BLaER1 treated with 17β-estradiol and CSF1 and Interleukin-3, amounts not matched to agents 10 nM and 100 nM (cell line): Measurements from ENCODE around the gene ARMC6.

Experiments
- H3K27ac ChIP-seq, 11 experiments: shearing (Covaris generic); formaldehyde crosslinking; 2 replicates each; pipeline ENCODE4 v1.8.1; 2022
- H3K27me3 ChIP-seq, 11 experiments: shearing (Covaris generic); formaldehyde crosslinking; 2 replicates each; pipeline ENCODE4 v1.8.1; 2022
- H3K36me3 ChIP-seq, 11 experiments: shearing (Covaris generic); formaldehyde crosslinking; 2 replicates each; pipeline ENCODE4 v1.8.1; 2022
- H3K4me1 ChIP-seq, 10 experiments: shearing (Covaris generic); formaldehyde crosslinking; 2 replicates each; pipeline ENCODE4 v1.8.1; 2022
- H3K4me2 ChIP-seq, 11 experiments: shearing (Covaris generic); formaldehyde crosslinking; 2 replicates each; pipeline ENCODE4 v1.8.1; 2022
- H3K4me3 ChIP-seq, 10 experiments: shearing (Covaris generic); formaldehyde crosslinking; 2 replicates each; pipeline ENCODE4 v1.8.1; 2022
- H3K9ac ChIP-seq, 11 experiments: shearing (Covaris generic); formaldehyde crosslinking; 2 replicates each; pipeline ENCODE4 v1.8.1; 2022
- H3K9me3 ChIP-seq, 11 experiments: shearing (Covaris generic); formaldehyde crosslinking; replicated peaks in 1 of 11; 2 replicates each; pipeline ENCODE4 v1.8.1; 2022
- H4K20me1 ChIP-seq, 11 experiments: shearing (Covaris generic); formaldehyde crosslinking; 2 replicates each; pipeline ENCODE4 v1.8.1; 2022
- Cebpa-rat ChIP-seq, 11 experiments: shearing (Covaris generic); IDR thresholded peaks; 2 replicates each; pipeline ENCODE4 v1.8.1; 2022

ARMC6 gene

GRCh38 chr19:18992696-18993095 is 40.7 kb upstream of the ARMC6 start:
- Histone ChIP-seq H3K4me2 (no peak overlapping the region), H4K20me1 (peaks cover 0 to 52% (median 21%) of the 10 kb centered on the region in 11 experiments; a peak in 18 of 22 replicates), H3K27me3 (no peaks in the 10 kb centered on the region), H3K36me3 (peaks cover 57 to 79% (median 73%) of the 10 kb centered on the region in 11 experiments), H3K9ac (no peak overlapping the region), H3K4me1 (peaks cover 0 to 22% (median 2%) of the 10 kb centered on the region in 10 experiments; a peak in 9 of 20 replicates), H3K27ac (no peak overlapping the region), H3K4me3 (no peak overlapping the region), H3K9me3 (no peaks in the 10 kb centered on the region)
- TF ChIP-seq Cebpa-rat (IDR thresholded peaks at IDR 0.05) = no peak

GRCh38 chr19:18993115-18993514 is 40.3 kb upstream of the ARMC6 start:
- no peak overlapping the region for H3K4me3 ChIP-seq
- no peaks in the 10 kb centered on the region for H3K27me3 ChIP-seq
- H4K20me1 ChIP-seq = peaks cover 0 to 56% (median 24%) of the 10 kb centered on the region in 11 experiments; a peak in 19 of 22 replicates
- H3K4me2 ChIP-seq = no peak overlapping the region
- H3K4me1 ChIP-seq = peaks cover 0 to 22% (median 4%) of the 10 kb centered on the region in 10 experiments; a peak in 16 of 20 replicates
- no peaks in the 10 kb centered on the region for H3K9me3 ChIP-seq
- H3K9ac ChIP-seq = no peak overlapping the region
- no peak overlapping the region for H3K27ac ChIP-seq
- TF ChIP-seq Cebpa-rat (IDR thresholded peaks at IDR 0.05) = no peak
- H3K36me3 ChIP-seq = peaks cover 60 to 83% (median 77%) of the 10 kb centered on the region in 11 experiments

GRCh38 chr19:18995804-18996241 is 37.6 kb upstream of the ARMC6 start:
- Histone ChIP-seq H3K36me3 (peaks cover 69 to 99% (median 81%) of the 10 kb centered on the region in 11 experiments), H3K4me1 (peaks cover 25 to 43% (median 31%) of the 10 kb centered on the region in 10 experiments), H3K27me3 (no peaks in the 10 kb centered on the region), H3K4me2 (peak overlapping the region in 3 of 11 experiments; percentile 30 to 51 (median 46); a peak in 4 of 22 replicates), H3K9me3 (no peaks in the 10 kb centered on the region), H3K27ac (no peak overlapping the region; a peak in 1 of 22 replicates), H3K4me3 (no peak overlapping the region), H3K9ac (peak overlapping the region in 4 of 11 experiments; percentile 3 to 35 (median 19); a peak in 3 of 22 replicates), H4K20me1 (peaks cover 17 to 71% (median 51%) of the 10 kb centered on the region in 11 experiments; a peak in 21 of 22 replicates)
- TF ChIP-seq Cebpa-rat (IDR thresholded peaks at IDR 0.05) = no peak

GRCh38 chr19:18996351-18996750 is 37.1 kb upstream of the ARMC6 start:
- Histone ChIP-seq H3K27me3 (no peaks in the 10 kb centered on the region), H3K36me3 (peaks cover 69 to 99% (median 82%) of the 10 kb centered on the region in 11 experiments), H3K4me1 (peaks cover 29 to 45% (median 36%) of the 10 kb centered on the region in 10 experiments), H3K4me3 (no peak overlapping the region), H3K9me3 (no peaks in the 10 kb centered on the region), H4K20me1 (peaks cover 18 to 74% (median 55%) of the 10 kb centered on the region in 11 experiments; a peak in 21 of 22 replicates), H3K27ac (no peak overlapping the region; a peak in 1 of 22 replicates), H3K9ac (no peak overlapping the region), H3K4me2 (peak overlapping the region in 3 of 11 experiments; percentile 30 to 44 (median 38); a peak in 4 of 22 replicates)
- no peak for TF ChIP-seq Cebpa-rat (IDR thresholded peaks at IDR 0.05)

GRCh38 chr19:18996796-18997394 is 36.5 kb upstream of the ARMC6 start:
- Histone ChIP-seq H3K4me3 (no peak overlapping the region), H4K20me1 (peaks cover 23 to 75% (median 60%) of the 10 kb centered on the region in 11 experiments), H3K36me3 (peaks cover 69 to 99% (median 82%) of the 10 kb centered on the region in 11 experiments), H3K9me3 (no peaks in the 10 kb centered on the region), H3K4me2 (peak overlapping the region in 2 of 11 experiments; percentile 30 to 38; a peak in 1 of 22 replicates), H3K27ac (no peak overlapping the region; a peak in 1 of 22 replicates), H3K27me3 (no peaks in the 10 kb centered on the region), H3K9ac (peak overlapping the region in 3 of 11 experiments; percentile 15 to 55 (median 38); a peak in 3 of 22 replicates), H3K4me1 (peaks cover 32 to 48% (median 42%) of the 10 kb centered on the region in 10 experiments)
- no peak for TF ChIP-seq Cebpa-rat (IDR thresholded peaks at IDR 0.05)

GRCh38 chr19:18998276-18998675 is 35.1 kb upstream of the ARMC6 start:
- no peaks in the 10 kb centered on the region for H3K27me3 ChIP-seq
- H3K9me3 ChIP-seq = no peaks in the 10 kb centered on the region
- peak overlapping the region in 8 of 11 experiments; percentile 71 to 91 (median 78); a peak in 14 of 22 replicates for H3K4me2 ChIP-seq
- H3K27ac ChIP-seq = no peak overlapping the region
- H3K4me1 ChIP-seq = peaks cover 32 to 50% (median 43%) of the 10 kb centered on the region in 10 experiments
- H4K20me1 ChIP-seq = peaks cover 33 to 89% (median 74%) of the 10 kb centered on the region in 11 experiments
- H3K4me3 ChIP-seq = no peak overlapping the region
- H3K9ac ChIP-seq = peak overlapping the region in 1 of 11 experiments; percentile 48; a peak in 2 of 22 replicates
- no peak for TF ChIP-seq Cebpa-rat (IDR thresholded peaks at IDR 0.05)
- peaks cover 70 to 100% (median 85%) of the 10 kb centered on the region in 11 experiments for H3K36me3 ChIP-seq

GRCh38 chr19:18999016-18999758 is 34.2 kb upstream of the ARMC6 start:
- no peak for TF ChIP-seq Cebpa-rat (IDR thresholded peaks at IDR 0.05)
- Histone ChIP-seq H3K9ac (peak overlapping the region in 9 of 11 experiments; percentile 10 to 54 (median 24); a peak in 14 of 22 replicates), H3K27ac (peak overlapping the region in 5 of 11 experiments; percentile 15 to 56 (median 21); a peak in 6 of 22 replicates), H3K9me3 (no peaks in the 10 kb centered on the region), H3K4me3 (no peak overlapping the region), H4K20me1 (peaks cover 34 to 95% (median 83%) of the 10 kb centered on the region in 11 experiments), H3K4me1 (peaks cover 32 to 50% (median 43%) of the 10 kb centered on the region in 10 experiments), H3K4me2 (peak overlapping the region; percentile 42 to 91 (median 77)), H3K27me3 (no peaks in the 10 kb centered on the region), H3K36me3 (peaks cover 70 to 100% (median 85%) of the 10 kb centered on the region in 11 experiments)

GRCh38 chr19:18999896-19000620 is 33.3 kb upstream of the ARMC6 start:
- Histone ChIP-seq H3K4me3 (no peak overlapping the region), H3K36me3 (peaks cover 70 to 100% (median 85%) of the 10 kb centered on the region in 11 experiments), H3K27me3 (no peaks in the 10 kb centered on the region), H3K4me1 (peaks cover 32 to 50% (median 43%) of the 10 kb centered on the region in 10 experiments), H3K27ac (peak overlapping the region in 4 of 11 experiments; percentile 15 to 56 (median 38); a peak in 4 of 22 replicates), H3K9ac (peak overlapping the region in 9 of 11 experiments; percentile 10 to 54 (median 24); a peak in 12 of 22 replicates), H4K20me1 (peaks cover 39 to 100% (median 91%) of the 10 kb centered on the region in 11 experiments), H3K9me3 (no peaks in the 10 kb centered on the region), H3K4me2 (peak overlapping the region; percentile 42 to 91 (median 77))
- no peak for TF ChIP-seq Cebpa-rat (IDR thresholded peaks at IDR 0.05)
